Naive thymus-derived CD8-positive, alpha-beta T cell (primary cell): ENCODE measurements around the gene SMURF2. TPM values are rescaled to one million over a fixed set of nuclear protein-coding genes. Genes with fewer than 3 reads are reported as not detected.
A peak's percentile ranks its signal among the peaks of the same experiment; 100 is the strongest.

Source experiments
- ATAC-seq, 2 donors: fragments of 150-1000 bp; cut with Tn5 transposase in 1 of 2; sonication (Bioruptor Pico), chemical (Tn5 transposase) in 1 of 2; 1 replicate in 1 of 2; 2 replicates in 1 of 2; pipeline ENCODE4 v1.10.0; 2021; ENCODE audit warnings: mild to moderate bottlenecking in 2 of 2, moderate library complexity in 2 of 2
- POLR2A ChIA-PET: fragments of 350-600 bp; sonication (Branson Sonifier 250); formaldehyde crosslinking; loops from one replicate; lab custom pipeline; 2021; ENCODE audit warnings: antibody characterized with exemption; lab: Charles Lee
- DNase-seq, 10 donors: peaks; one replicate each; pipeline versions ENCODE4 v3.0.0 to v3.0.0-alpha.2; 2020 to 2022
- H3K27ac Mint-ChIP-seq, 10 donors: one replicate each; pipeline ENCODE4 v1.8.0; 2020 to 2022; ENCODE audit warnings: mild to moderate bottlenecking in 10 of 10, mixed read lengths in 10 of 10, moderate library complexity in 4 of 10, inconsistent platforms in 1 of 10
- H3K27me3 Mint-ChIP-seq, 5 donors: one replicate each; pipeline ENCODE4 v1.8.0; 2021 to 2022; ENCODE audit warnings: mixed read lengths in 5 of 5
- H3K36me3 Mint-ChIP-seq, 3 donors: one replicate each; pipeline ENCODE4 v1.8.0; 2020 to 2022; ENCODE audit warnings: mixed read lengths in 3 of 3, mild to moderate bottlenecking in 2 of 3, inconsistent platforms in 1 of 3
- H3K4me1 Mint-ChIP-seq, 4 donors: one replicate each; pipeline ENCODE4 v1.8.0; 2021 to 2022; ENCODE audit warnings: mixed read lengths in 4 of 4
- H3K4me3 Mint-ChIP-seq, 10 donors: one replicate each; pipeline ENCODE4 v1.8.0; 2020 to 2022; ENCODE audit warnings: mild to moderate bottlenecking in 10 of 10, mixed read lengths in 10 of 10, moderate library complexity in 6 of 10, inconsistent platforms in 1 of 10
- H3K9me3 Mint-ChIP-seq, 9 donors: one replicate each; pipeline ENCODE4 v1.8.0; 2020 to 2022; ENCODE audit warnings: mixed read lengths in 9 of 9, mild to moderate bottlenecking in 3 of 9, inconsistent platforms in 1 of 9, moderate library complexity in 1 of 9
- polyA plus RNA-seq, 3 donors: library from polyadenylated mRNA; unstranded; fragments of 300-500 nt; fragmentation: Illumina TruSeq; gene quantifications; one replicate each; pipeline ENCODE4 v1.2.3, GENCODE V29; 2021
- total RNA-seq, 8 experiments: library from RNA in 2 of 8; stranded (reverse) in 2 of 8; gene quantifications; one replicate each; pipeline ENCODE4 v1.2.3 and lab custom pipeline; 2021 to 2026

The SMURF2 gene
- total and polyA plus RNA-seq, 5 experiments from 2014 or later, result 6.1 to 40.1 (median 11.0) TPM

DNA sequence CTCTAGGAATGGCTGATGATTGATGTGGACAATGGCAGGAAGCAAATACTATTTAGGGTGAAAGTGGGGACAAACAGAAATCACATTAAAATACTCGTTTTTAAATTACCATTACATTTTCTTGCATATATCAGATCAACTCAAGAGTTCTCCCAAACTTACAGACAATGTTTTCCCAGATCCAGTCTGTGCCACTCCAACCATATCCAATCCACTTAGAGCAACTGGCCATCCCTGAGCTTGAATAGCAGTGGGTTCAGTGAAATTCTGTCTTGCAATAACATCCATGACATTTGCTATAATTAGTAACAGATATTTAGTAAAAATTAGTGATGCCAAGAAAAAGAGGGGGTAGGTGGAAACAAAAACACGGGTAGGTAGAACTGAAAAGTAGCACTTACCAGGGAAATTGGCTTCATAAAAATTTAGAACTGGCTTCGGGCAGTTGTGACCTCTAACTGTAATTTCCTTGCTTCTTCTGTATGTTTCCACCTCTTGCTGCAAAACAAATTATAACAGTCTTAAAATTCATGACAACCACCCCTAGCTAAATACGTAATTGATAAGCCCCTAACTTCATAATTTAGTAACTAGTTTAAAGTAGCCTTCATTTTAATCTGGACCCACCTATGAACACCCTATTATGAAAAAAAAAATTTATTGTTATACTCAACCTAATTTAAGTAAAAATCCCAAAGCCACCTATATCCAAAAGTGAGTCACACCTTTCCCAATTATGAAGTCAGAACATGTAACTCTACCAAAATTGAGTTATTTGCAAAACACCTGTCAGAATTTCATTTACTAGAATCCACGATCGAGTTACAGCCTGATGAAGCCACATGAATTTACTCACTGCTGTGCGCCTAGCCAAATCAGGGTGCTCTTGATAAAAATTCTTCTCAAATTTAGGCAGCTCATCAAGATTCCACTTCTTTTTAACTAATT is 158.0 kb downstream of the SMURF2 start:
- H3K27ac Mint-ChIP-seq, result peak overlapping the region; percentile 99 to 100 (median 100)
- H3K27me3 Mint-ChIP-seq, result peaks cover 0 to 6% (median 0%) of the 10 kb centered on the region in 5 donors
- H3K36me3 Mint-ChIP-seq, result peaks cover 23 to 82% (median 54%) of the 10 kb centered on the region in 3 donors
- peak overlapping the region; percentile 98 to 100 (median 100) for H3K4me3 Mint-ChIP-seq
- POLR2A ChIA-PET, result interaction anchor here (1.2 to 4.9 kb wide), 7 partner anchors 7 to 483 kb away, joined by 5 to 233 read pairs (median 21); partner anchors contain the start of genes ICAM2, PECAM1, POLG2 and SMURF2
- peaks cover 0 to 6% (median 0%) of the 10 kb centered on the region in 9 donors for H3K9me3 Mint-ChIP-seq
- no peak for ATAC-seq
- peaks cover 37 to 85% (median 70%) of the 10 kb centered on the region in 4 donors for H3K4me1 Mint-ChIP-seq
- peak in 1 of 10 donors; percentile 3 for DNase-seq

DNA sequence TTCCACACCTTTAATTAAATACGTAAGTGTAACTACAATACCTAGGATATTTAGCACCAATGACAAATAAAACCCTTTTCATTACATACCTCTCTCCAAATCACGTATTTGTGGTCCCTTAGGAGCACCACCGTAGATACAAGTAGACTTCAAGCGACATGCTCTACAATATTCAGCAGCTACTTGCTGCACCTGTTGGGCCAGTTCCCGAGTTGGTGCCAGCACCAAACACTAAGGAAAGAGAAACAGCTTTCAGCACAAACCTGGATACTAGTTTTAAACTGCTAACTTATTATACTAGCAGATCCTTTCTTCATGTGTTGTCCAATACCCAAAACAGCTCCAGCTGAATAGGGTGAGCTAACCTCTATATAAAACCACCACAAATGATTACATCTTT is 158.8 kb downstream of the SMURF2 start:
- peak in 2 of 10 donors; percentile 11 to 12 for DNase-seq
- Mint-ChIP-seq H3K27me3 (peaks cover 0 to 6% (median 0%) of the 10 kb centered on the region in 5 donors), H3K4me1 (peaks cover 38 to 85% (median 70%) of the 10 kb centered on the region in 4 donors), H3K4me3 (peak overlapping the region; percentile 37 to 100 (median 60)), H3K36me3 (peaks cover 23 to 85% (median 54%) of the 10 kb centered on the region in 3 donors), H3K9me3 (peaks cover 0 to 6% (median 0%) of the 10 kb centered on the region in 9 donors), H3K27ac (peak overlapping the region in 9 of 10 donors; percentile 64 to 100 (median 89))
- POLR2A ChIA-PET, result interaction anchor here (1.3 to 4.9 kb wide), 2 partner anchors 84 to 111 kb away, joined by 6 to 115 read pairs; partner anchors contain the start of gene PECAM1
- no peak for ATAC-seq

DNA sequence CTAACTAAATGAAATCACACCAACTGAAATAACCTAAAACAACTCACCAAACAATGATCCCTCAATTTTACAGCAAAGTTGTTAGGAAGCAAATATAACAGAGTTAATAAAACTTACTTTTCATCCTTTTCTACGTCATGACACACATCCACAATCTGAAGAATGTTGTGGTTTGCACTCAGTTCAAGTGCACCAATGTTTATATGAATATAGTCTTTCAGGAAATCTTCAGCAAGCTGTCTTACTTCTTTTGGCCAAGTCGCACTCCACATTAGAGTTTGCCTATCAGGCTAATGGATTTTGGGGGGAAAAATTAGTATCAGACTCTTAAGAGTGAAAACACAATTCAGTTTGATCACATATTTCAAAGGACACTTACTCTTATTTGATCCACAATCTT is 159.3 kb downstream of the SMURF2 start:
- DNase-seq, result peak in 1 of 10 donors; percentile 2
- peak overlapping the region in 9 of 10 donors; percentile 43 to 100 (median 57) for H3K4me3 Mint-ChIP-seq
- peaks cover 39 to 88% (median 69%) of the 10 kb centered on the region in 4 donors for H3K4me1 Mint-ChIP-seq
- H3K36me3 Mint-ChIP-seq, result peaks cover 23 to 88% (median 54%) of the 10 kb centered on the region in 3 donors
- ATAC-seq, result no peak
- H3K27me3 Mint-ChIP-seq, result peaks cover 0 to 6% (median 0%) of the 10 kb centered on the region in 5 donors
- POLR2A ChIA-PET, result interaction anchor here (1.3 kb wide), 1 partner anchor 83 kb away, joined by 6 read pairs; no protein-coding TSS in a partner anchor
- H3K9me3 Mint-ChIP-seq, result peaks cover 0 to 6% (median 0%) of the 10 kb centered on the region in 9 donors
- H3K27ac Mint-ChIP-seq, result peak overlapping the region in 8 of 10 donors; percentile 37 to 100 (median 74)

DNA sequence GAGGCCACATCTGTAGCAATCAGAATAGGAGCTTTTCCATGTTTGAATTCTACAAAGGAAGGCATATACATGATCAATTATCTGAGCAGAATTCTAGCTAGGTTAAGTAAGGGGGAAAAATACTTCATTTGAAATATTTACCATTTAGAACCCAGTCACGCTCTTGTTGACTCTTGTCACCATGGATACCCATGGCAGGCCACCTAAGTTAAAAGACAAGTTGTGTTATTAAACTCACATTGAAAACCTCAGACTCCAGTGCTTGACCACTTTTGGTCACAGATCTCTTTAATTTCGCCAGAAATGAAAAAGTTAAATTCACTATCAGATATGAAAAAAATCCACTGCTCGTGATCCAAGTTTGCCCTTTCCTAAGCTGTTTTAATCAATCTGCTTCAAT is 160.1 kb downstream of the SMURF2 start:
- H3K27ac Mint-ChIP-seq, result peak overlapping the region in 9 of 10 donors; percentile 57 to 100 (median 80)
- peaks cover 0 to 6% (median 0%) of the 10 kb centered on the region in 5 donors for H3K27me3 Mint-ChIP-seq
- peaks cover 38 to 89% (median 73%) of the 10 kb centered on the region in 4 donors for H3K4me1 Mint-ChIP-seq
- H3K36me3 Mint-ChIP-seq, result peaks cover 23 to 92% (median 54%) of the 10 kb centered on the region in 3 donors
- H3K9me3 Mint-ChIP-seq, result peaks cover 0 to 6% (median 0%) of the 10 kb centered on the region in 9 donors
- DNase-seq, result peak in 3 of 10 donors; percentile 6 to 21 (median 20)
- POLR2A ChIA-PET, result no interaction called here
- no peak for ATAC-seq
- H3K4me3 Mint-ChIP-seq, result peak overlapping the region in 6 of 10 donors; percentile 3 to 100 (median 9)

DNA sequence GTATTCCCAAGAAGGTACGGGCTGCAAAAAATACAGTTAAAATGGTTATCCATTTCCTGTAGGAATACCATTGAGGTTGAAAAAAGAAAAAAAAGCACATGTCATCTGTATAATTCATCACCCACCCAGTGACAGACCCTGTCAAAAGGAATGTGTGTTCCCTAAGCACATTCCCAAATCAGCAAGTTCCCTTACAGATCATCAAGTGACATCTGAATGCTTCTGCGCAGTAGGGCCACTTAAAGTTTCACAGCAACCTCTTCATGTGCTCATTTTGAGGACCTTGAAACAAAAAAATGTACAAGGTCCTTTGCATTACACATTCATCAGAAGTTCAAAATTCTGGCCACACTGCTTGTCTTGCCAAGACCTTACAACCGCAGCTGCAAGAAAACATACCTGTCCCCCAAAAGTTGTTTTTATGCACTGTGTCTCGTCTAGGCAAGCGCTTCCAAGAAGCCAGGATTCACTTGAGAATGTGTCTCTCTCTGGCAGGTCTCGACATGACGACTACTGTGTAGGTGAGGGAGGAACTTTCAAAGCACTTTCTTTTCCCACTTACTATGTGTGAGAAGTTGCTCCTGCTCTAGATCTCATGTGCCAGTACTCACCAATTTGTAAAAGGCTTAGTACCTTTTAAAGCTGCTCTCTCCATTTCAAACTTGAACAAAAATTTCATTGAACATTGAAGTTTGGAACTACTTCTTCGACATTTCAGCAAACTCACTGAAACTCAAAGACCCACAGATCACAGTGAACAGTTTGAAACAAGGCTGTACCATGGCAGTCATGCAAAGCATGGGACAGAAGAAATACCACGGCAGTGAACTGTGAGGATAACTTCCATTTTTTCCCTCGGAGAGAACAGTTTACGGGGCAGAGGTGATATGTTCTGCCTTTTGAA is 161.0 kb downstream of the SMURF2 start:
- ATAC-seq (no peak), DNase-seq (peak in 3 of 10 donors; percentile 19 to 37 (median 24))
- POLR2A ChIA-PET, result interaction anchor here (0.5 to 1.3 kb wide), 2 partner anchors 8 to 104 kb away, joined by 3 to 4 read pairs; no protein-coding TSS in a partner anchor
- Mint-ChIP-seq H3K36me3 (peaks cover 23 to 92% (median 54%) of the 10 kb centered on the region in 3 donors), H3K4me1 (peaks cover 46 to 98% (median 80%) of the 10 kb centered on the region in 4 donors), H3K4me3 (peak overlapping the region in 6 of 10 donors; percentile 2 to 100 (median 6)), H3K9me3 (peaks cover 0 to 5% (median 0%) of the 10 kb centered on the region in 9 donors), H3K27ac (peak overlapping the region; percentile 51 to 100 (median 79)), H3K27me3 (peaks cover 0 to 2% (median 0%) of the 10 kb centered on the region in 5 donors)

DNA sequence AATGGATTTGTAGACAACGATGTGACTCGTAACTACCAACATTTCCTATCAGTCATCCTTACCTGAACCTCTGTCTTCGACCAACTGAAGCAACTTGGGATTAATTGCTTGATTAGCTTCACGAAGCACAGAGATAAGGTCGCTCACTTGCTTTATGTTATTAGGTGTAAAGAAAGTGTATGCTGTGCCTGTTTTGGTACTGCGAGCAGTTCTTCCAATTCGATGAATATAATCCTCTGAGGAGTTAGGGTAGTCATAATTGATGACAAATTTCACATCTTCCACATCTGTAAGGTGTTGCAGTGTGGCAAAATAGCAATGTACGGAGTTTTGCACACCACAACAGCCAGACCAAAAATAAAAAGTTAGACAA is 161.6 kb downstream of the SMURF2 start:
- H3K4me3 Mint-ChIP-seq, result peak overlapping the region in 4 of 10 donors; percentile 8 to 100 (median 20)
- peaks cover 0 to 5% (median 0%) of the 10 kb centered on the region in 9 donors for H3K9me3 Mint-ChIP-seq
- peaks cover 46 to 97% (median 86%) of the 10 kb centered on the region in 4 donors for H3K4me1 Mint-ChIP-seq
- peak overlapping the region in 8 of 10 donors; percentile 8 to 100 (median 56) for H3K27ac Mint-ChIP-seq
- DNase-seq, result peak in 2 of 10 donors; percentile 18 to 26
- no peak for ATAC-seq
- POLR2A ChIA-PET, result interaction anchor here (0.5 to 1.3 kb wide), 4 partner anchors 8 to 103 kb away, joined by 3 to 4 read pairs (median 3); no protein-coding TSS in a partner anchor
- no peaks in the 10 kb centered on the region for H3K27me3 Mint-ChIP-seq
- peaks cover 18 to 87% (median 49%) of the 10 kb centered on the region in 3 donors for H3K36me3 Mint-ChIP-seq

DNA sequence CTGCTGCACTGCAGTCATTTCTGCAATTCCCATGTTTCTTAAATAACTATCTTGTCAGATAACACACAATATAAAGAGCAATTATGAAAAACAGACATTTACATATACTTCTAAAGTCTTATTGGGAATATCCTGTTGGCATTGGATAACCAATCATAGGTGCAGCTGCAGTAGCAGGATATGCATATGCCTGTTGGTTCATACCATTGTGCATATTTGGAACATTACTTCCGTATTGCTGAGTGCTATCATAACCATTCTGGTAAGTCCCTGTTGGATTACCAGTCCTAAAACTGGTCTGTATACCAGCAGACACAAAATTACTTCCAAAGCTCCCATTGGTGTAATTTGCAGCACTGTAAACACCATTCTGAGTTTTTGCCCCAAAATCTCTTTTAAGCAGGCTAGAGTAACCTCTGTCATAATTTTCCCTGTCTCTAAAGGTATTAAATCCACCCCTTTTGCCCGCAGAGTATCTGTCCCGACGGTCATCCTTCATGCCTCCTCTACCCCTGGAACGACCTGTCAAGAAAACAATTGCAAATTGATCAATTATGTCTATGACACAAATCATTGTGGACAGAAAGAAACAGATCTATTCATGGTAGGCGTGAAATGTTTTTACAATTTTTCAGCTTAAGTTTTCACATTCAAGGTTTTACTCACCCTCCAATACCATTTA is 162.2 kb downstream of the SMURF2 start:
- peak in 3 of 10 donors; percentile 23 to 34 (median 28) for DNase-seq
- peak overlapping the region in 6 of 10 donors; percentile 1 to 100 (median 11) for H3K4me3 Mint-ChIP-seq

DNA sequence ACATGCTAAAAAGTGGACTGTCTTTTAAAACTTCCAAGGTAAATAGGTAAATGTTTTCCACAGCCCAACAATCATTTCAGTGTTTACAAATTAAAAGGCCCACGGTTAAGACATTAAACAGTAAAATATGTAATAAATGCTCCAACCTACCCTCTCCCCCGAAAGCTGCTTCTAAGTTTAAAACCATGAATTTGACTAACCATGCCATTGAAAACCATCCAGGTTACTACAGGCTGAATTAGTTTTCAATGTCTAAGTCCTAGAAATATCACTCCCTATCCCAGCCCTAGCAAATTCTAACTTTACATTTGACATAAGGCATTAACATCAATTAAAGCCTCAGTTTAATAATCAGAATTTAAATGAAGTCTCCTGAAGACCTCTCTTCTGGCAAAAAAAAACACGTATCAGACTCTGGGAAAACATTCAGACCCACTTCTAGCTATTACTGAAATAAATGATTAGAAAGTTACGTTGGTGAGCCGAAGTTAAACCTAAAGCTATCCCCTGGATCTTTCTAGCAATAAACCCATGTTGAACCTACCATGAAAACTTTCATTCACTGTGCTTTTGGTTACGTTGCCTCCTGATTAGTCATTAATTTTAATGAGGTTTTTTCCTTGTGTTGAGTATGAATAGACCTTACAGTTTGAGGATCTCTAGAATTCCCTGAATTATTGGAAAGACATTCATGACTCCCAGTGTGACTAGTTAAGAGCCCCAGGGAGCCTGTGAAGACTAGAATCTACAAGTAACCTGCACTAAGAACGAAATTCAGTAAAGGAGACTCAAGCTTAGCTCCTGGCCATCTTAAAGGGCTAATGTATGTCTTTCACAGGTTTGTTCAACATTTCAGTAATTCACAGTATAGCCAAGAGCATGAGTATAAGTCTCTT is 163.6 kb downstream of the SMURF2 start:
- POLR2A ChIA-PET, result interaction anchor here (0.6 to 5.6 kb wide), 5 partner anchors 8 to 504 kb away, joined by 3 to 233 read pairs (median 4); partner anchors contain the start of genes CEP95, DDX5 and PECAM1
- H3K36me3 Mint-ChIP-seq, result peaks cover 8 to 77% (median 37%) of the 10 kb centered on the region in 3 donors
- H3K27ac Mint-ChIP-seq, result peak overlapping the region; percentile 58 to 99 (median 97)
- no peaks in the 10 kb centered on the region for H3K9me3 Mint-ChIP-seq
- H3K27me3 Mint-ChIP-seq, result no peaks in the 10 kb centered on the region
- ATAC-seq (no peak), DNase-seq (peak in 3 of 10 donors; percentile 22 to 32 (median 30))
- H3K4me3 Mint-ChIP-seq, result peak overlapping the region in 8 of 10 donors; percentile 9 to 100 (median 50)
- H3K4me1 Mint-ChIP-seq, result peaks cover 48 to 95% (median 89%) of the 10 kb centered on the region in 4 donors

More for the DNA sequence above, 162.2 kb downstream of the SMURF2 start:
- Mint-ChIP-seq H3K27me3 (no peaks in the 10 kb centered on the region), H3K9me3 (peaks cover 0 to 3% (median 0%) of the 10 kb centered on the region in 9 donors), H3K27ac (peak overlapping the region in 8 of 10 donors; percentile 8 to 100 (median 58)), H3K4me1 (peaks cover 43 to 95% (median 88%) of the 10 kb centered on the region in 4 donors), H3K36me3 (peaks cover 14 to 81% (median 45%) of the 10 kb centered on the region in 3 donors)
- no peak for ATAC-seq
- POLR2A ChIA-PET, result interaction anchor here (0.5 to 1.0 kb wide), 4 partner anchors 30 to 846 kb away, joined by 3 read pairs; no protein-coding TSS in a partner anchor

DNA sequence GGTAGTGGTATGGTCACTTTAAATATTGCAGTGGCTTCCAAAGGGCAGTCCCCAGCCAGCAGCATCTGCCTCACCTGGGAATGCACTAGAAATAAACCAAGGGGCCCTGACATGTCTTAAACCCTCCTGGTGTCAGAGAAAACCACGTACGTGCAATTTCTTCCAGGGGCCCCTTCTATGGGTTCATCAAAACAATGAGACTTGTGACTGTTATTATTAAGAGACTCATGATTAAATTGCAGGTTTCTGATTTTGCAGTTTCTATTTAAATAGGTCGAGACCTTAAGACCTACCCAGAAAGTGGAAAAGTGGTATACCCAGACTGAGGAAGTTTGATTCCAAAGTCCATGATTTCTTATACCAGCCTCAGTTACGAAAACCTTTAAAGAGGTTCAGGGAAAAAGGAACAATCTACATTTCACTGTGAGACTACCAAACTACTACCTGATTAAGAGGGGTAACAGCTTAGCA is 164.5 kb downstream of the SMURF2 start:
- peaks cover 0 to 74% (median 28%) of the 10 kb centered on the region in 3 donors for H3K36me3 Mint-ChIP-seq
- H3K4me1 Mint-ChIP-seq, result peaks cover 44 to 90% (median 84%) of the 10 kb centered on the region in 4 donors
- POLR2A ChIA-PET, result interaction anchor here (0.6 to 5.6 kb wide), 12 partner anchors 9 to 462 kb away, joined by 3 to 233 read pairs (median 6); partner anchors contain the start of genes CEP95, DDX5 and PECAM1
- DNase-seq (no peak), ATAC-seq (peak in 1 of 2 donors; percentile 9)
- H3K27me3 Mint-ChIP-seq, result no peaks in the 10 kb centered on the region
- H3K4me3 Mint-ChIP-seq, result peak overlapping the region; percentile 98 to 100 (median 100)
- peak overlapping the region; percentile 96 to 99 (median 98) for H3K27ac Mint-ChIP-seq
- H3K9me3 Mint-ChIP-seq, result no peaks in the 10 kb centered on the region
